Testis (tissue), 3 donors: ENCODE data around the gene CCL19. TPM values are rescaled to one million over a fixed set of nuclear protein-coding genes. Genes with fewer than 3 reads are reported as not detected.

Experiments used
- DNase-seq: peaks from one replicate; pipeline ENCODE4 v3.0.0-alpha.2; 2019
- H3K27ac ChIP-seq, 2 donors: fragments of 200-600 bp; sonication (generic); one replicate each; pipeline ENCODE4 v1.5.1; 2019
- H3K27me3 ChIP-seq: fragments of 200-600 bp; sonication (generic); one replicate; pipeline ENCODE4 v1.5.1; 2019
- H3K36me3 ChIP-seq: fragments of 200-600 bp; sonication (generic); one replicate; pipeline ENCODE4 v1.5.1; 2017; ENCODE audit warnings: low read depth; ENCODE audit errors: missing control alignments
- H3K4me1 ChIP-seq: fragments of 200-600 bp; sonication (generic); one replicate; pipeline ENCODE4 v1.5.1; 2019
- H3K4me3 ChIP-seq, 2 donors: fragments of 200-600 bp; sonication (generic); one replicate each; pipeline ENCODE4 v1.5.1; 2017 to 2019
- H3K9me3 ChIP-seq: fragments of 200-600 bp; sonication (generic); one replicate; pipeline ENCODE4 v1.5.1; 2017
- POLR2A ChIP-seq: fragments of 450-650 bp; IDR thresholded peaks from one replicate; pipeline ENCODE4 v1.6.1; 2017; ENCODE audit warnings: antibody characterized with exemption, mild to moderate bottlenecking, moderate library complexity
- WGBS, 2 donors: methylation state at CpG; one replicate each; pipeline ENCODE4 v1.1.5; 2018; 5-methylcytosine and 5-hydroxymethylcytosine counted together
- intact Hi-C: fragments of 100-400 bp; cut with DNase I; formaldehyde crosslinking; loops from one replicate; pipeline ENCODE4 v1.15.1; 2023; ENCODE audit warnings: low total_unique reads
- polyA plus RNA-seq: library from polyadenylated mRNA; stranded (reverse); fragments of 350-450 nt; fragmentation: Illumina TruSeq; extraction: RNeasy Lipid Tissue Mini Kit (QIAGEN cat#74804); gene quantifications from one replicate; pipeline ENCODE4 v1.2.3, GENCODE V29; 2014; ENCODE audit warnings: low read depth, low replicate concordance; ENCODE audit not compliant: insufficient read depth
- total RNA-seq, 2 donors: library from RNA; depleted of rRNA; stranded (reverse); fragments of >200 nt; gene quantifications; one replicate each; pipeline ENCODE4 v1.2.3, GENCODE V29; 2016
- TF ChIP-seq, protein P1 (sequence below), 3 experiments: fragments of 450-650 bp in 2 of 3; fragments of 200-600 bp in 1 of 3; sonication (generic) in 1 of 3; IDR thresholded peaks; one replicate each; pipeline ENCODE4 v1.5.1; 2016 to 2019; ENCODE audit warnings: antibody characterized with exemption in 3 of 3, mild to moderate bottlenecking in 2 of 3, moderate library complexity in 1 of 3

CCL19 gene
- total and polyA plus RNA-seq, 3 donors from 2014 or later: 15.5 TPM; not detected in 2

DNA sequence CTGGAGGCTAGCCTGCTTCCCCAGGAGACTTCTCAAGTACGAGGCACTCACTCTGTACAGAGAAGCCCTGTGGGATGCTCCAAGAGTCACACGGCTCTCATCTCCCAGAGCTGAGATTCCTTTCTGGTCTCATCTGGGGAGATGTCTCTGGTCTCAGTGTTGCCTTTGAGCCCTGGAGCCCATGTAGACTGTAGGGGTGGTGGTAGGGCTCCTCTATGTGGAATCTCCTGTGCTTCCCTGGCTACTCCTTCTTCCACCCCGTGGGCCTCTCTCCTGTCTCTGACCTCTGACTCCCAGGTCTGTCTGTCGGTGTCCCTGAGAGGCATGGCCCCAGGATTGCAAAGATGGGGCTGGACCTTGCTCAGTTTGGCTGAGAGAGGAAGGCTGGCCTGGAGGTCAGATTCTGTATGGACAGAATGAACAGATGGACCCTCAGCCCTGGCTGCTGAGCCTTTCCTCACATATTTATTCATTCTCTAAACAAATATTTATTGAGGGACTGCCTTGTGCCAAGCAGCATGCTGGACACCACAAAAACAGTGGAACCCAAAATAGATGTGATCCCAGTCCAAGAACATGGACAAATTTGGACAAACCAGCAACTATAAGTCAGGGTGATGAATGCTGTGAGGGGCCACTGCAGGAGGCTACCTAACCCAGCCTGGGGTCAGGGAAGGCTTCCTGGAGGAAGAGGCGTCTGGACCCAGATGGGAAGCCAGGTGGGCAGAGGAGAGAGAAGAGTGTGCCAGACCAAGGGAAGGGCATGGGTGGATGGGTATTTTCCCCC lies 2.6 kb downstream of the CCL19 start:
- Histone ChIP-seq H3K4me3 (no peak overlapping the region), H3K36me3 (no peaks in the 10 kb centered on the region), H3K27ac (no peak overlapping the region), H3K9me3 (no peaks in the 10 kb centered on the region), H3K4me1 (no peaks in the 10 kb centered on the region), H3K27me3 (no peaks in the 10 kb centered on the region)
- WGBS, 2 donors: 42 to 60% methylated on average over 5 of the region's 5 CpGs
- intact Hi-C loops: no loop called here
- TF ChIP-seq, protein P1, sequence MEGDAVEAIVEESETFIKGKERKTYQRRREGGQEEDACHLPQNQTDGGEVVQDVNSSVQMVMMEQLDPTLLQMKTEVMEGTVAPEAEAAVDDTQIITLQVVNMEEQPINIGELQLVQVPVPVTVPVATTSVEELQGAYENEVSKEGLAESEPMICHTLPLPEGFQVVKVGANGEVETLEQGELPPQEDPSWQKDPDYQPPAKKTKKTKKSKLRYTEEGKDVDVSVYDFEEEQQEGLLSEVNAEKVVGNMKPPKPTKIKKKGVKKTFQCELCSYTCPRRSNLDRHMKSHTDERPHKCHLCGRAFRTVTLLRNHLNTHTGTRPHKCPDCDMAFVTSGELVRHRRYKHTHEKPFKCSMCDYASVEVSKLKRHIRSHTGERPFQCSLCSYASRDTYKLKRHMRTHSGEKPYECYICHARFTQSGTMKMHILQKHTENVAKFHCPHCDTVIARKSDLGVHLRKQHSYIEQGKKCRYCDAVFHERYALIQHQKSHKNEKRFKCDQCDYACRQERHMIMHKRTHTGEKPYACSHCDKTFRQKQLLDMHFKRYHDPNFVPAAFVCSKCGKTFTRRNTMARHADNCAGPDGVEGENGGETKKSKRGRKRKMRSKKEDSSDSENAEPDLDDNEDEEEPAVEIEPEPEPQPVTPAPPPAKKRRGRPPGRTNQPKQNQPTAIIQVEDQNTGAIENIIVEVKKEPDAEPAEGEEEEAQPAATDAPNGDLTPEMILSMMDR (IDR thresholded peaks at IDR 0.05): no peak
- DNase-seq: no peak

DNA sequence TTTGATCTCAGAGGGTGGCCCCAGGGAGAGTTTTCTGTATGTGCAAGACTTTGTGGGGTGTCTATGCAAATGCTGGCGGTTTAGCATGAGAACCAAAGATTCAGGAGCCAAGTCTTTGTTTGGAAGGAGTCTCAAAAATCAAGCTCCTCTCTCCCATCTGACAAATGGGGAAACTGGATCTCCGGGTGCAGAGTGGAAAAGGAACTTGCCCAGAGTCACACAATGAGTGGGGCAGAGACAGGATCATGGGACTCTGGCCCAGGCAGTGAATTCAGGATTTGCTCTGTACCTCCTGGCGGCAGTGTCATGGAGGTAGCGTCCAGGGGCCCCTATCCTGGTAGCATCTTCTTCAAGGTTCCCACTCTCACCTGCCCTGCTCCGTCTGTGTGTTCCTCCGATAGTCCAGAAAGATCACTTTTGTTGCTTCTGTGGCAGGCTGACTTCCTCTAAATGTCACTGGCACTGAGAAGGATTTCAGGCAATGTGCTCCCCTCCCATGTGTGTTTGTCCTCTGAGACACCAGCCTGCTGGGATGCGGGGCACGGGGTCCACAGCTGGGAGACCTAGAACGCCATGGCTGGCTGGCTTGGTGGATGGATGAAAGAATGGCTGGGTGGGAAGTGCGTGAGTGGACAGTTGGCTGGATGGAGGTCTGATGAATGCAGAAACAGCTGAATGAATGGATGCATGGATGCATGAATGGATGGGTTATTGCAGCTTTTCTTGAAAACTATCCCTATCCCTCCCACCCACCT lies 3.6 kb downstream of the CCL19 start:
- no peaks in the 10 kb centered on the region for H3K9me3 ChIP-seq
- WGBS, 2 donors: 83 to 92% methylated on average over 10 of the region's 10 CpGs
- intact Hi-C loops: no loop called here
- TF ChIP-seq, protein P1 (IDR thresholded peaks at IDR 0.05): no peak
- no peak for DNase-seq
- no peaks in the 10 kb centered on the region for H3K27me3 ChIP-seq
- no peak overlapping the region for H3K27ac ChIP-seq
- H3K4me3 ChIP-seq: no peak overlapping the region
- H3K4me1 ChIP-seq: no peaks in the 10 kb centered on the region
- H3K36me3 ChIP-seq: no peaks in the 10 kb centered on the region

DNA sequence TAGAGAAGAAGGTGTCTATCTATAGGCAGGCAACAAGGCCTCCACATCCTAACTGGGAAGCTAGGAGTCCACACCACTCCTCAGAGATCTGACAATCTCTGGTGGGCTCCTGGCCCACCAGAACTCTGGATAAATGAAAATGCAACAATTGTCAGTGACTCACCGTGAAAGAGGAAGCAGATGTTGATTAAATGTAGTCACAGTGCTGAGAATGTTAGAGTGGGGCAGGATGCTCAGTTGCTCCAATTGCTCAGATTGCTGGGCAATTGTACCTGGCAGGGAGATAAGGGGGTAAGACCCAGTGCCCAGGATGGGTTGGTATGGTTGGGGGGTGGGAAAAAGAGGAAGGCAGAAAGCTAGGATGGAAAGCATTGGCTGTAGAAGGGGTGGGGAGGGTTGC lies 4.3 kb downstream of the CCL19 start:
- DNase-seq: no peak
- H3K9me3 ChIP-seq: no peaks in the 10 kb centered on the region
- H3K4me3 ChIP-seq: no peak overlapping the region
- H3K36me3 ChIP-seq: no peaks in the 10 kb centered on the region
- H3K27ac ChIP-seq: no peak overlapping the region
- WGBS, 2 donors: 70 to 82% methylated on average over 1 of the region's 1 CpG
- TF ChIP-seq POLR2A: no peak
- TF ChIP-seq, protein P1 (IDR thresholded peaks at IDR 0.05): no peak
- intact Hi-C loops: no loop called here
- no peaks in the 10 kb centered on the region for H3K4me1 ChIP-seq
- H3K27me3 ChIP-seq: no peaks in the 10 kb centered on the region

DNA sequence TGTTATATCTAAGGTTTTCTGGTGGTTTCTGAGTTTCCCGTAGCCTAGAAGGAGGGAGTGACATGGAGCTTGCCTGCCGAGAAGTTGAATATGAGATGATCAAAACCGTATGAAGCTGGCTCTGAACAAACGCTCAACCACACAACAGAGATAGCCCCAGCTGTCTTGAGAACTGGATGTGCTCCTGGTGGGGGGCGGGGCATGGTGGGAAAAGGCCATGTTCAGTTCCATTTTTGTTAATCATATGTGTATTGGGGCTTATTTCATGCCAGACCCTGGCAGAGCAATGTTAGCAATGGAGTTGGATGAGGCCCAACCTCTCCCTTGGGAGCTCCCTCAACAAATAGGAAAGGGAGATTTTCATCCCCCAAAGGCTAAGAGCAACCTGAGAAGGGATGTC lies 4.8 kb downstream of the CCL19 start:
- no peaks in the 10 kb centered on the region for H3K9me3 ChIP-seq
- TF ChIP-seq, protein P1 (IDR thresholded peaks at IDR 0.05): no peak
- TF ChIP-seq POLR2A: no peak
- H3K36me3 ChIP-seq: no peaks in the 10 kb centered on the region
- H3K4me1 ChIP-seq: no peaks in the 10 kb centered on the region
- WGBS, 2 donors: 51 to 62% methylated on average over 5 of the region's 5 CpGs
- peak; percentile 35 for DNase-seq
- no peak overlapping the region for H3K4me3 ChIP-seq
- intact Hi-C loops: no loop called here
- no peaks in the 10 kb centered on the region for H3K27me3 ChIP-seq
- H3K27ac ChIP-seq: no peak overlapping the region
